Adipocyte (in vitro differentiated cells): ENCODE data around the gene ZBED1.

Experiments used
- DNase-seq: peaks from one replicate; pipeline ENCODE4 v3.0.0-alpha.2; 2015; ENCODE audit warnings: low read depth
- H3K27me3 ChIP-seq: replicated peaks from 2 replicates; pipeline ENCODE4 v1.7.0; 2013; ENCODE audit warnings: mild to moderate bottlenecking, low read length, moderate library complexity; ENCODE audit not compliant: control insufficient read depth, insufficient read depth
- H3K36me3 ChIP-seq: 2 replicates; pipeline ENCODE4 v1.7.0; 2013; ENCODE audit warnings: low read length, mild to moderate bottlenecking, moderate library complexity; ENCODE audit not compliant: control insufficient read depth, insufficient read depth, severe bottlenecking
- H3K4me1 ChIP-seq: 2 replicates; pipeline ENCODE4 v1.7.0; 2013; ENCODE audit warnings: mild to moderate bottlenecking, low read length, moderate library complexity; ENCODE audit not compliant: control insufficient read depth, insufficient read depth
- H3K4me3 ChIP-seq: 2 replicates; pipeline ENCODE4 v1.7.0; 2013; ENCODE audit warnings: mild to moderate bottlenecking, low read length, moderate library complexity
- H3K9ac ChIP-seq: 2 replicates; pipeline ENCODE4 v1.7.0; 2013; ENCODE audit warnings: mild to moderate bottlenecking, low read length, moderate library complexity
- H3K9me3 ChIP-seq: 2 replicates; pipeline ENCODE4 v1.7.0; 2013; ENCODE audit warnings: mild to moderate bottlenecking, low read length, moderate library complexity; ENCODE audit not compliant: control insufficient read depth

The ZBED1 gene

GRCh38 chrX:2503591-2504500 lies 3.1 kb upstream of the ZBED1 start:
- peaks cover 4% of the 10 kb centered on the region for H3K27me3 ChIP-seq
- no peak for DNase-seq
- H3K9me3 ChIP-seq, result no peaks in the 10 kb centered on the region
- no peaks in the 10 kb centered on the region for H3K36me3 ChIP-seq
- no peak overlapping the region for H3K9ac ChIP-seq
- H3K4me1 ChIP-seq, result peaks cover 10% of the 10 kb centered on the region
- H3K4me3 ChIP-seq, result no peak overlapping the region

GRCh38 chrX:2502668-2503519 lies 2.1 kb upstream of the ZBED1 start:
- Histone ChIP-seq H3K9me3 (no peaks in the 10 kb centered on the region), H3K9ac (no peak overlapping the region), H3K27me3 (peaks cover under 1% of the 10 kb centered on the region), H3K4me1 (peaks cover 20% of the 10 kb centered on the region), H3K4me3 (no peak overlapping the region), H3K36me3 (no peaks in the 10 kb centered on the region)
- DNase-seq, result peak; percentile 47

- H3K4me1 ChIP-seq, result peaks cover 27% of the 10 kb centered on the region
- no peaks in the 10 kb centered on the region for H3K36me3 ChIP-seq
- no peaks in the 10 kb centered on the region for H3K9me3 ChIP-seq
- no peak for DNase-seq
- H3K27me3 ChIP-seq, result no peaks in the 10 kb centered on the region
- no peak overlapping the region for H3K4me3 ChIP-seq
- H3K9ac ChIP-seq, result no peak overlapping the region
These were observed 1.4 kb upstream of the ZBED1 start for GRCh38 chrX:2502120-2502667.

GRCh38 chrX:2501559-2502102 lies 855 bp upstream of the ZBED1 start:
- H3K27me3 ChIP-seq, result no peaks in the 10 kb centered on the region
- H3K4me1 ChIP-seq, result peaks cover 30% of the 10 kb centered on the region
- H3K9me3 ChIP-seq, result no peaks in the 10 kb centered on the region
- DNase-seq, result no peak
- no peak overlapping the region for H3K9ac ChIP-seq
- no peaks in the 10 kb centered on the region for H3K36me3 ChIP-seq
- no peak overlapping the region for H3K4me3 ChIP-seq

- peak; percentile 62 for DNase-seq
- no peaks in the 10 kb centered on the region for H3K27me3 ChIP-seq
- peaks cover 6% of the 10 kb centered on the region for H3K36me3 ChIP-seq
- H3K4me1 ChIP-seq, result peaks cover 30% of the 10 kb centered on the region
- H3K9ac ChIP-seq, result peak overlapping the region; percentile 92
- H3K9me3 ChIP-seq, result no peaks in the 10 kb centered on the region
- H3K4me3 ChIP-seq, result peak overlapping the region; percentile 90
These were observed 529 bp downstream of the ZBED1 start for GRCh38 chrX:2500091-2500802.

- H3K36me3 ChIP-seq, result peaks cover 7% of the 10 kb centered on the region
- H3K9me3 ChIP-seq, result no peaks in the 10 kb centered on the region
- H3K27me3 ChIP-seq, result no peaks in the 10 kb centered on the region
- H3K4me1 ChIP-seq, result peaks cover 30% of the 10 kb centered on the region
- H3K4me3 ChIP-seq, result peak overlapping the region; percentile 90
- DNase-seq, result no peak
- H3K9ac ChIP-seq, result peak overlapping the region; percentile 92
These were observed 1.3 kb downstream of the ZBED1 start for GRCh38 chrX:2499507-2499906.

- H3K36me3 ChIP-seq, result peaks cover 7% of the 10 kb centered on the region
- peak overlapping the region; percentile 92 for H3K9ac ChIP-seq
- H3K9me3 ChIP-seq, result no peaks in the 10 kb centered on the region
- DNase-seq, result peak; percentile 56
- peak overlapping the region; percentile 90 for H3K4me3 ChIP-seq
- H3K27me3 ChIP-seq, result no peaks in the 10 kb centered on the region
- peaks cover 30% of the 10 kb centered on the region for H3K4me1 ChIP-seq
These were observed 1.9 kb downstream of the ZBED1 start for GRCh38 chrX:2498781-2499302.

- Histone ChIP-seq H3K9ac (peak overlapping the region; percentile 92), H3K36me3 (peaks cover 7% of the 10 kb centered on the region), H3K9me3 (no peaks in the 10 kb centered on the region), H3K4me1 (peaks cover 30% of the 10 kb centered on the region), H3K4me3 (peak overlapping the region; percentile 90), H3K27me3 (no peaks in the 10 kb centered on the region)
- peak; percentile 44 for DNase-seq
These were observed 2.6 kb downstream of the ZBED1 start for GRCh38 chrX:2497961-2498780.

- H3K4me3 ChIP-seq, result no peak overlapping the region
- DNase-seq, result no peak
- no peaks in the 10 kb centered on the region for H3K9me3 ChIP-seq
- no peak overlapping the region for H3K9ac ChIP-seq
- H3K36me3 ChIP-seq, result peaks cover 18% of the 10 kb centered on the region
- no peaks in the 10 kb centered on the region for H3K27me3 ChIP-seq
- peaks cover 30% of the 10 kb centered on the region for H3K4me1 ChIP-seq
These were observed 5.2 kb downstream of the ZBED1 start for GRCh38 chrX:2495595-2495994.
